BE2C (cell line): Measurements from ENCODE around the gene ANKRD29.
A peak's percentile ranks its signal among the peaks of the same experiment; 100 is the strongest.
"Not testable (repeated sequence)": the region's sequence is repeated elsewhere in the genome, so short reads cannot be mapped to it uniquely, and the experiment has no call there.

Experiments
- DNase-seq: peaks from one replicate; pipeline ENCODE4 v3.0.0-alpha.2; 2020
- H3K27me3 ChIP-seq: fragments of 250-450 bp; sonication (Bioruptor Pico); 2 replicates; pipeline ENCODE4 v1.5.1; 2020; ENCODE audit warnings: mild to moderate bottlenecking
- H3K36me3 ChIP-seq: fragments of 250-450 bp; sonication (Bioruptor Pico); 2 replicates; pipeline ENCODE4 v1.5.1; 2020; ENCODE audit warnings: mild to moderate bottlenecking
- H3K4me1 ChIP-seq: fragments of 250-450 bp; sonication (Bioruptor Pico); 2 replicates; pipeline ENCODE4 v1.5.1; 2020
- H3K4me3 ChIP-seq: 2 replicates; pipeline ENCODE4 v1.5.1; 2011; ENCODE audit warnings: low read depth, low read length
- H3K9me3 ChIP-seq: fragments of 250-450 bp; sonication (Bioruptor Pico); 2 replicates; pipeline ENCODE4 v1.5.1; 2020
- CTCF ChIP-seq: IDR thresholded peaks from 2 replicates; pipeline ENCODE4 v1.5.1; 2012; ENCODE audit warnings: mild to moderate bottlenecking, low read depth, low read length

The ANKRD29 gene

GRCh38 chr18:23618862-23619387 lies 43.8 kb downstream of the ANKRD29 start:
- no peaks in the 10 kb centered on the region for H3K27me3 ChIP-seq
- no peaks in the 10 kb centered on the region for H3K36me3 ChIP-seq
- no peaks in the 10 kb centered on the region for H3K9me3 ChIP-seq
- H3K4me3 ChIP-seq, result peak overlapping the region; percentile 33
- DNase-seq, result no peak
- 0 out of 2 replicates have a peak, but pooled peaks have one; percentile 8 for TF ChIP-seq CTCF
- no peaks in the 10 kb centered on the region for H3K4me1 ChIP-seq

GRCh38 chr18:23617412-23618014 lies 45.2 kb downstream of the ANKRD29 start:
- Histone ChIP-seq H3K4me3 (no peak overlapping the region), H3K4me1 (no peaks in the 10 kb centered on the region), H3K27me3 (no peaks in the 10 kb centered on the region), H3K9me3 (no peaks in the 10 kb centered on the region), H3K36me3 (no peaks in the 10 kb centered on the region)
- TF ChIP-seq CTCF, result no peak
- no peak for DNase-seq

GRCh38 chr18:23616258-23616657 lies 46.5 kb downstream of the ANKRD29 start:
- no peak for TF ChIP-seq CTCF
- no peak overlapping the region for H3K4me3 ChIP-seq

GRCh38 chr18:23614891-23615290 lies 47.8 kb downstream of the ANKRD29 start:
- DNase-seq, result no peak
- Histone ChIP-seq H3K4me1 (no peaks in the 10 kb centered on the region), H3K9me3 (no peaks in the 10 kb centered on the region), H3K36me3 (no peaks in the 10 kb centered on the region), H3K27me3 (no peaks in the 10 kb centered on the region), H3K4me3 (no peak overlapping the region)
- TF ChIP-seq CTCF, result no peak

More at GRCh38 chr18:23616258-23616657, 46.5 kb downstream of the ANKRD29 start:
- H3K4me1 ChIP-seq, result no peaks in the 10 kb centered on the region
- H3K36me3 ChIP-seq, result no peaks in the 10 kb centered on the region
- H3K27me3 ChIP-seq, result no peaks in the 10 kb centered on the region
- H3K9me3 ChIP-seq, result no peaks in the 10 kb centered on the region
- no peak for DNase-seq

GRCh38 chr18:23614413-23614812 lies 48.3 kb downstream of the ANKRD29 start:
- no peaks in the 10 kb centered on the region for H3K36me3 ChIP-seq
- TF ChIP-seq CTCF, result no peak
- no peak overlapping the region for H3K4me3 ChIP-seq
- no peaks in the 10 kb centered on the region for H3K4me1 ChIP-seq
- no peak for DNase-seq
- H3K9me3 ChIP-seq, result no peaks in the 10 kb centered on the region
- no peaks in the 10 kb centered on the region for H3K27me3 ChIP-seq

- H3K36me3 ChIP-seq, H3K9me3 ChIP-seq, H3K4me1 ChIP-seq, H3K4me3 ChIP-seq, H3K27me3 ChIP-seq, DNase-seq: not testable (repeated sequence)
Observed at GRCh38 chr18:23613091-23613475, 49.6 kb downstream of the ANKRD29 start.
